ENCODE data around the gene NR1D1. TPM values are rescaled to one million over a fixed set of nuclear protein-coding genes. Genes with fewer than 3 reads are reported as not detected.

The NR1D1 gene
- total RNA-seq, 1 experiment from 2014 or later: 8.8 TPM

GRCh38 chr17:40097931-40098845 lies 2.2 kb downstream of the NR1D1 start:
- H3K9me3 ChIP-seq (ENCODE audit: control insufficient read depth, insufficient read depth, low read depth, low read length): no peaks in the 10 kb centered on the region
- no peak for DNase-seq (ENCODE audit: low read depth, low spot score)
- CTCF ChIA-PET: interaction anchor here (0.6 to 1.6 kb wide), 4 partner anchors 11 to 76 kb away, joined by 3 to 8 read pairs (median 6); no protein-coding TSS in a partner anchor
- POLR2A ChIA-PET: interaction anchor here (0.5 to 0.7 kb wide), 3 partner anchors 22 to 467 kb away, joined by 3 to 12 read pairs (median 8); partner anchors contain the start of gene CSF3
- no peaks in the 10 kb centered on the region for H3K27me3 ChIP-seq (ENCODE audit: control insufficient read depth, insufficient read depth, low read length)
- 0 out of 2 replicates have a peak, but pooled peaks cover under 1% of the 10 kb centered on the region for H3K36me3 ChIP-seq (ENCODE audit: control insufficient read depth, insufficient read depth, low read length)
- peak overlapping the region; percentile 50 to 87 for H3K4me3 ChIP-seq (ENCODE audit: low read depth in 2 of 2, low read length in 2 of 2)
- intact Hi-C loops (cut with micrococcal nuclease; ENCODE audit: unreplicated experiment) (no loop called here), in situ Hi-C loops (cut with HindIII; ENCODE audit: low pct_unique_long_range_greater_than_20kb, low sequenced_read_pairs) (no loop called here)
- no TSS peak for BruUV-seq (replicated peaks)
- H3K4me1 ChIP-seq (ENCODE audit: control insufficient read depth, insufficient read depth, low read length): peaks cover 28% of the 10 kb centered on the region
- TF ChIP-seq CTCF (IDR thresholded peaks at IDR 0.05) (no peak), REST (IDR thresholded peaks at IDR 0.05; ENCODE audit: insufficient read depth in 1 of 2, low read depth in 2 of 2, low read length in 1 of 2) (no peak), TCF7L2 (IDR thresholded peaks at IDR 0.05; ENCODE audit: low read depth, low read length) (no peak), POLR2AphosphoS5 (IDR thresholded peaks at IDR 0.05; ENCODE audit: low read depth, low read length) (no peak), SIN3A (IDR thresholded peaks at IDR 0.05; ENCODE audit: borderline replicate concordance, insufficient read depth, low read depth, low read length) (no peak)
- no peak for ATAC-seq
- H3K27ac ChIP-seq (ENCODE audit: low read length): peak overlapping the region; percentile 80

GRCh38 chr17:40097087-40097486 lies 3.3 kb downstream of the NR1D1 start:
- CTCF ChIA-PET: no interaction called here
- POLR2A ChIA-PET: interaction anchor here (0.6 kb wide), 1 partner anchor 175 kb away, joined by 3 read pairs; no protein-coding TSS in a partner anchor

More at GRCh38 chr17:40097087-40097486, 3.3 kb downstream of the NR1D1 start:
- Histone ChIP-seq H3K27me3 (ENCODE audit: control insufficient read depth, insufficient read depth, low read length) (no peaks in the 10 kb centered on the region), H3K4me1 (ENCODE audit: control insufficient read depth, insufficient read depth, low read length) (peaks cover 32% of the 10 kb centered on the region), H3K9me3 (ENCODE audit: control insufficient read depth, insufficient read depth, low read depth, low read length) (no peaks in the 10 kb centered on the region), H3K4me3 (ENCODE audit: low read depth in 2 of 2, low read length in 2 of 2) (no peak overlapping the region), H3K36me3 (ENCODE audit: control insufficient read depth, insufficient read depth, low read length) (0 out of 2 replicates have a peak, but pooled peaks cover 2% of the 10 kb centered on the region), H3K27ac (ENCODE audit: low read length) (no peak overlapping the region)
- intact Hi-C loops (cut with micrococcal nuclease; ENCODE audit: unreplicated experiment) (no loop called here), in situ Hi-C loops (cut with HindIII; ENCODE audit: low pct_unique_long_range_greater_than_20kb, low sequenced_read_pairs) (no loop called here)
- ATAC-seq (no peak), DNase-seq (ENCODE audit: low read depth, low spot score) (no peak)
- no peak for TF ChIP-seq POLR2AphosphoS5 (IDR thresholded peaks at IDR 0.05; ENCODE audit: low read depth, low read length)
- TF ChIP-seq SIN3A (IDR thresholded peaks at IDR 0.05; ENCODE audit: borderline replicate concordance, insufficient read depth, low read depth, low read length): no peak
- TF ChIP-seq REST (IDR thresholded peaks at IDR 0.05; ENCODE audit: insufficient read depth in 1 of 2, low read depth in 2 of 2, low read length in 1 of 2): no peak
- TF ChIP-seq TCF7L2 (IDR thresholded peaks at IDR 0.05; ENCODE audit: low read depth, low read length): no peak
- no TSS peak for BruUV-seq (replicated peaks)
